Gastroesophageal sphincter (tissue), 4 donors: ENCODE results near the gene PSORS1C1. TPM values are rescaled to one million over a fixed set of nuclear protein-coding genes. Genes with fewer than 3 reads are reported as not detected.
A peak's percentile ranks its signal among the peaks of the same experiment; 100 is the strongest.

Source experiments
- ATAC-seq: fragments of 150-250 bp; one replicate; pipeline ENCODE4 v1.9.1; 2016; ENCODE audit warnings: mild to moderate bottlenecking, moderate library complexity
- H3K27ac ChIP-seq, 4 donors: fragments of 200-600 bp; sonication (generic) in 3 of 4; 1 replicate in 3 of 4; 2 replicates in 1 of 4; pipeline ENCODE4 v1.5.1; 2016 to 2019
- H3K27me3 ChIP-seq: fragments of 200-600 bp; sonication (generic); one replicate; pipeline ENCODE4 v1.5.1; 2019
- H3K36me3 ChIP-seq, 2 donors: fragments of 200-600 bp; sonication (generic); one replicate each; pipeline ENCODE4 v1.5.1; 2019; ENCODE audit warnings: control low read depth in 1 of 2
- H3K4me1 ChIP-seq, 3 donors: fragments of 200-600 bp; sonication (generic); 1 replicate in 2 of 3; 2 replicates in 1 of 3; pipeline ENCODE4 v1.5.1; 2016 to 2019; ENCODE audit warnings: control low read depth in 2 of 3
- H3K4me3 ChIP-seq, 2 donors: fragments of 200-600 bp; sonication (generic); one replicate each; pipeline ENCODE4 v1.5.1; 2019; ENCODE audit warnings: mild to moderate bottlenecking in 1 of 2, moderate library complexity in 1 of 2
- H3K9me3 ChIP-seq, 3 donors: fragments of 200-600 bp; sonication (generic); one replicate each; pipeline ENCODE4 v1.5.1; 2017 to 2019; ENCODE audit warnings: control low read depth in 2 of 3
- CTCF ChIP-seq, 4 experiments: fragments of 200-600 bp in 2 of 4; fragments of 450-650 bp in 2 of 4; sonication (generic) in 1 of 4; IDR thresholded peaks; one replicate each; pipeline ENCODE4 v1.5.1; 2017 to 2019; ENCODE audit warnings: antibody characterized with exemption in 4 of 4, mild to moderate bottlenecking in 2 of 4, moderate library complexity in 2 of 4
- EP300 ChIP-seq: sonication (generic); formaldehyde crosslinking; IDR thresholded peaks from one replicate; pipeline ENCODE4 v1.6.1; 2017; ENCODE audit warnings: antibody characterized with exemption, mild to moderate bottlenecking
- POLR2A ChIP-seq, 2 donors: fragments of 450-650 bp; IDR thresholded peaks; one replicate each; pipeline ENCODE4 v1.6.1; 2017; ENCODE audit warnings: antibody characterized with exemption in 2 of 2, mild to moderate bottlenecking in 2 of 2, moderate library complexity in 1 of 2
- POLR2AphosphoS5 ChIP-seq: sonication (generic); formaldehyde crosslinking; IDR thresholded peaks from one replicate; pipeline ENCODE4 v1.6.1; 2017; ENCODE audit warnings: antibody characterized with exemption
- WGBS, 2 donors: methylation state at CpG; one replicate each; pipeline ENCODE4 v1.1.5; 2018; ENCODE audit warnings: low coverage in 1 of 2; 5-methylcytosine and 5-hydroxymethylcytosine counted together
- total RNA-seq, 4 donors: library from RNA; depleted of rRNA; stranded (reverse); fragments of >200 nt; gene quantifications; one replicate each; pipeline ENCODE4 v1.1.0, GENCODE V29; 2016

Gene PSORS1C1
- total RNA-seq, 4 donors from 2014 or later = 0.12 to 7.8 (median 1.7) TPM

- Histone ChIP-seq H3K27ac (peak overlapping the region in 3 of 4 donors; percentile 31 to 74 (median 68)), H3K27me3 (no peaks in the 10 kb centered on the region), H3K9me3 (no peaks in the 10 kb centered on the region), H3K4me3 (peak overlapping the region in 1 of 2 donors; percentile 42), H3K4me1 (peaks cover 0 to 49% (median 23%) of the 10 kb centered on the region in 3 donors), H3K36me3 (no peaks in the 10 kb centered on the region)
- ATAC-seq = no peak
- 100% methylated on average over 1 to 6 of the region's 12 CpGs for WGBS, 2 donors
- TF ChIP-seq POLR2AphosphoS5 (no peak), CTCF (IDR thresholded peaks at IDR 0.05) (no peak), POLR2A (IDR thresholded peaks at IDR 0.05) (no peak), EP300 (no peak)
Measured at GRCh38 chr6:31115941-31116560, 1.5 kb downstream of the PSORS1C1 start.

- no peaks in the 10 kb centered on the region for H3K9me3 ChIP-seq
- ATAC-seq = peak; percentile 22
- TF ChIP-seq CTCF (IDR thresholded peaks at IDR 0.05) = no peak
- TF ChIP-seq POLR2AphosphoS5 = no peak
- TF ChIP-seq POLR2A (IDR thresholded peaks at IDR 0.05) = no peak
- TF ChIP-seq EP300 = no peak
- H3K27ac ChIP-seq = peak overlapping the region in 3 of 4 donors; percentile 44 to 68 (median 54)
- H3K4me3 ChIP-seq = peak overlapping the region in 1 of 2 donors; percentile 42
- 87% methylated on average over 7 of the region's 19 CpGs; no CpG with 5 or more reads in 1 of the 2 donors for WGBS, 2 donors
- H3K4me1 ChIP-seq = peaks cover 0 to 49% (median 23%) of the 10 kb centered on the region in 3 donors
- no peaks in the 10 kb centered on the region for H3K27me3 ChIP-seq
- H3K36me3 ChIP-seq = no peaks in the 10 kb centered on the region
Measured at GRCh38 chr6:31116661-31117385, 2.2 kb downstream of the PSORS1C1 start.

DNA sequence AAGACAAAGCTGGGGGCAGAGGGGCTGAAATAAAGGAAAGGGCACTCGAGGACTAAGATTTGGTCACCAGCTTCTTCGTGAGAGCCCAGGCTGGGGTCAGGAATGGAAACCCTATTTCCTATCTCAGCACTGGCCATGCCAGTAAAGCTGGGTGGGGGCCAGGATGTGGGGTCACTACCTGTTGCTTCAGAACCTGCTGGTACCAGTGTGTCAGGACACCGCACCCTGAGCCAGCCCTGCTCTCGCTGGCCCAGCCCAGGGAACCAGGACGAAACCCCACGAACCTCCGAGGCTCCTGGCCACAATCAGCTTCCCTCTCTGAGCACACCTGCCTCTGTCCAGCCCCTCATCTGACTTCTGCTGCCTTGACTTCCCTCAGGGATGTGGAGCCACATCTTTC lies 3.6 kb downstream of the PSORS1C1 start:
- no peaks in the 10 kb centered on the region for H3K27me3 ChIP-seq
- H3K4me1 ChIP-seq = peaks cover 0 to 63% (median 33%) of the 10 kb centered on the region in 3 donors
- H3K36me3 ChIP-seq = no peaks in the 10 kb centered on the region
- H3K9me3 ChIP-seq = no peaks in the 10 kb centered on the region
- TF ChIP-seq POLR2A (IDR thresholded peaks at IDR 0.05) (no peak), CTCF (IDR thresholded peaks at IDR 0.05) (no peak), EP300 (no peak), POLR2AphosphoS5 (no peak)
- ATAC-seq = no peak
- no peak overlapping the region for H3K4me3 ChIP-seq
- WGBS, 2 donors = 78 to 80% methylated on average over 7 of the region's 7 CpGs
- H3K27ac ChIP-seq = no peak overlapping the region

- H3K27ac ChIP-seq = no peak within 1 kb of the TSS
- H3K36me3 ChIP-seq = no peaks in the 10 kb centered on the region
- no peaks in the 10 kb centered on the region for H3K9me3 ChIP-seq
- H3K27me3 ChIP-seq = no peaks in the 10 kb centered on the region
- peaks cover 0 to 55% (median 27%) of the 10 kb centered on the region in 3 donors for H3K4me1 ChIP-seq
- WGBS, 2 donors = 87% methylated on average over 3 to 8 of the region's 26 CpGs
- TF ChIP-seq POLR2A (IDR thresholded peaks at IDR 0.05) (no peak), EP300 (no peak), POLR2AphosphoS5 (no peak), CTCF (IDR thresholded peaks at IDR 0.05) (no peak)
- ATAC-seq = no peak
- no peak within 1 kb of the TSS for H3K4me3 ChIP-seq
Measured at GRCh38 chr6:31120151-31120915, 5.7 kb downstream of the PSORS1C1 start, which contains the start of gene CDSN. TSS of gene CDSN (minus strand) at chr6:31120446. CDS start at chr6:31120419, 27 bp downstream.
